ENCODE measurements around the gene BMP6.

DNA sequence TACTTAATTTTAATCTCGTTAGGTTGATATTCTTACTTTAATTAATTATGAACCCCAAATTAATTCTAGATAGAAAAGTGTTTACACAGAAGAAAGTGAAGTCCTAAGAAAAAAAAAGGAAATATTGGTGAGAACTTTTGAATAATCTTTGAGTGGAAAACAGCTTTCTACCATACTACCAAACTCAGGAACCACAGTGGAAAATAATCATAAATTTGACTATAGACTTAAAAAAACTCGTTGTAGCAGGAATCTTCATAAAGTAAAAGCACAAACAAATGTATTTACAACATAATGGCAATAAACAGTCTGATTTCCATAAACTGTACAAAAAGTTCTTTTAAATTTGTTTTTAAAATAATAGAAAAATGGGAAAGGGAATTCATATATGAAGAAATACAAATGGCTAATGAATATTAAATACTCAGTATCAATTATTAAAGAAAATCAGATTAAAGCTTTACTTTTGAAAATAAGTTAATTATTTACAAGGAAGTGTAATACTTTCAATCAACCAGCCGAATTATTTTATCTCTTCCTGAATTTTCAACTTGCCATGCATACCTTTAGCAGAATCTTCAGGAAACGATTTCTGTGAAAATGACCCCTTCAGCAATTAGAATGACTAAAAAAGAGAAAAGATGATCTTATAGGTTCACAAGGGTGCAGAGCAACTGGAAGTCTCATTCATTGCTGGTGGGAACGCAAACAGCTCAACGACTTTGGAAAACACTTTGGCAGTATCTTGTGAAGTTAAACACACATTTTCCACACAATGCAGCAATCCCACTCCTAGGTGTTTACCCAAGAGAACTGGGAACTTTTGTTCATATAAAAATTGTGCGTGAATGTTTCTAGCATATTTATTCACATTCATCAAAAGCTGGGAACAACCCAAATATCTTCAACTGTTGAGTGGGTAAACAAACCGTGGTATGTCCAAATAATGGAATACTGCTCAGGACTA is 38.5 kb upstream of the BMP6 start:
- TF ChIP-seq POLR2A (IDR thresholded peaks at IDR 0.05): no peak
- TF ChIP-seq, protein P1, sequence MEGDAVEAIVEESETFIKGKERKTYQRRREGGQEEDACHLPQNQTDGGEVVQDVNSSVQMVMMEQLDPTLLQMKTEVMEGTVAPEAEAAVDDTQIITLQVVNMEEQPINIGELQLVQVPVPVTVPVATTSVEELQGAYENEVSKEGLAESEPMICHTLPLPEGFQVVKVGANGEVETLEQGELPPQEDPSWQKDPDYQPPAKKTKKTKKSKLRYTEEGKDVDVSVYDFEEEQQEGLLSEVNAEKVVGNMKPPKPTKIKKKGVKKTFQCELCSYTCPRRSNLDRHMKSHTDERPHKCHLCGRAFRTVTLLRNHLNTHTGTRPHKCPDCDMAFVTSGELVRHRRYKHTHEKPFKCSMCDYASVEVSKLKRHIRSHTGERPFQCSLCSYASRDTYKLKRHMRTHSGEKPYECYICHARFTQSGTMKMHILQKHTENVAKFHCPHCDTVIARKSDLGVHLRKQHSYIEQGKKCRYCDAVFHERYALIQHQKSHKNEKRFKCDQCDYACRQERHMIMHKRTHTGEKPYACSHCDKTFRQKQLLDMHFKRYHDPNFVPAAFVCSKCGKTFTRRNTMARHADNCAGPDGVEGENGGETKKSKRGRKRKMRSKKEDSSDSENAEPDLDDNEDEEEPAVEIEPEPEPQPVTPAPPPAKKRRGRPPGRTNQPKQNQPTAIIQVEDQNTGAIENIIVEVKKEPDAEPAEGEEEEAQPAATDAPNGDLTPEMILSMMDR (IDR thresholded peaks at IDR 0.05): no peak
